Measurements from ENCODE around the gene KANK2.
A peak's percentile ranks its signal among the peaks of the same experiment; 100 is the strongest.

The KANK2 gene

GRCh38 chr19:11197291-11198174 lies at the start of gene KANK2:
Gene KANK2 (minus strand): TSS chr19:11197545. CDS start chr19:11194511, 3,034 bp downstream.
- peak; percentile 84 for DNase-seq

- no peak for DNase-seq
Observed at GRCh38 chr19:11246941-11247340, 49.6 kb upstream of the KANK2 start.

DNA sequence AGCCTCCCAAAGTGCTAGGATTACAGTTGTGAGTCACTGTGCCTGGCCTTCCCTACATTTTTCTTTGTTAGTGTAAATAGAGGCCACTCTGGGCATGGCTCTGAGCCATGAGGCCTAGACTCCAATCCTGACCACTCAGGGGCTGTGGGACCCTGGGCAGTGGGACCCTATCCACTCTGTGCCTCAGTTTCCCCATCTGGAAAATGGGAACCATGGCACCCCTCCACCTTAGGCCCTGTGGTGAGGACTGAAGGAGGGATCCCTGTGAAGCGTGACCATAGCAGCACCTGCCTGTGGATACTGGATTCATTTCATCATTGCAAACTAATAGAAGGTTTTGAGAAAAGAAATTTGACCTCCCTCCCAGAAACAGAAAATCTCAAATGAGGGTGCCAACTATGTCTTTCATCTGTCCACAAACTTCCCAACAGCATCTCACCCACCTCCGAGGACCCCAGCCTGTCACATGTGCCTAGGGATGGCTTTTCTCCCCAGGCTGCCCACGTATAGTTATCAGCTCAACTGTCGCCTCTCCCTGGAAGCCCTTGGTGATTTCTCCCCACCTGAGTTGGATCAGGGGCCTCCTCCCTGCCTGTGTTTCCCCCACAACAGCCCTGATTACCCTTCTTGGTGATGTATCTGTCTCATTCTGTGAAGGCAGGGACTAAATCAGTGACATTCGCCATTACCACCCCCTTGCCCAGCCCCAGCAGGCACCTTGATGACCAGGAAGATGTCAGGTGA lies 47.7 kb upstream of the KANK2 start:
- no peak for DNase-seq

DNA sequence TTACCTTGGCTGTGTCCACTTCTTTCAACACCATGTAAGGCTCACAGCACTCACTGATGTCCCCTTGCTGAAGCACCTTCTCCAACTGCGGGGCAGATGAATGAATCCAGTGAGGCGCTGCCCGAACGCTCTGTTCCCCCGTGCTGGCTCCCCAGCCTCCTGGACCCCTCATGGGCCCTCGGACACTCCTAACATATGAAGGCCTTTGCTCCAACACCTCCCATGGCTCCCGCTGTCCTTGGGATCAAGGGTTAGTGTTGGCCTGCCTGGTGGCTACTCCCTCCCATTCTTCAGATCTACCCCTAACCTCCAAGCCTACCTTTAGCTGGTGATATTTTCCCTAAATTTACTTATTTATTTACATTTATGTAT lies 46.4 kb upstream of the KANK2 start:
- no peak for DNase-seq

DNA sequence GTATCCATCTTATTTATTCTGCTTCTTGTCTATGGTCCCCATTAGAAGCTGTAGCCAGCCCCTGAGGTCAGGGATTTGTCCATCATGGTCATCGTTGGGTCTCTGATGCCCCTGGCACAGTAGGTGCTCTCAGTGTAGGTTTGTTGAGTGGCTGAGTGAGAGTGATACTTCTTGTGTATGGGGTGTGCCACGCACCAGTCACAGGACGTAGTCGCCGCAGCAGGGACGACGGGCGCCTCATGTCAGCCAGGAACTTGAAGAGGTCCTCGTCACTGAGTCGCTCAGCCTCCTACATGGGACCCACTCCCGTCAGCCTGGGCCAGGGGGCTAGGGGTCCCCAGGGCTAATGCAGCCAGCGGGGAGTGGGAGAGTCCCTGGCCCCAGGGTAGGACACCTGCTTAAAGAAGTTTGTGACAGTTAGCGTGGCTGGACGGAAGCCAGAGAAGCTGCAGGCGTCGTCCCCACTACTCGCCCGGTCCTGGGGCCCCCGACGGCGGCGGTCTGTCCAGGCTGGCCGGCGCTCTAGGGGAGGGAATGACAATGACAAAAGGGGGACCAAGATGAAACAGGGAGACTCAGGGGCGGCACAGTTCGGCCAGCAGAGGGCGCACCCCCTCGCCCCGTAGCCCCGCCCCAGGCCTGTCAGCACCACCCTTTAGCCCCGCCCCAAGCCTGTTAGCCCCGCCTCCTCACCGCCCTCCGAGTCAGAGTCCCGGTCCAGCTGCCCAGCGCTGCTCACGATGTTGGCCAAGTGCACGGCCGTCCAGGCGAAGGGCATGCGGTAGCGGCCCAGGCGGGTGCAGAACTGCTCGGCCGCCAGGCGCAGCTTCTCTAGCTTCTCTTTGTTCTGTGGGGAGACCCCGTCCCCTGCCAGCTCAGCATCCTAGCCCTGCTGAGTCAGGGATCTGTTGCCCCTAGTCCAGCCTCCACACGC lies 45.8 kb upstream of the KANK2 start:
- DNase-seq: peak; percentile 12

DNA sequence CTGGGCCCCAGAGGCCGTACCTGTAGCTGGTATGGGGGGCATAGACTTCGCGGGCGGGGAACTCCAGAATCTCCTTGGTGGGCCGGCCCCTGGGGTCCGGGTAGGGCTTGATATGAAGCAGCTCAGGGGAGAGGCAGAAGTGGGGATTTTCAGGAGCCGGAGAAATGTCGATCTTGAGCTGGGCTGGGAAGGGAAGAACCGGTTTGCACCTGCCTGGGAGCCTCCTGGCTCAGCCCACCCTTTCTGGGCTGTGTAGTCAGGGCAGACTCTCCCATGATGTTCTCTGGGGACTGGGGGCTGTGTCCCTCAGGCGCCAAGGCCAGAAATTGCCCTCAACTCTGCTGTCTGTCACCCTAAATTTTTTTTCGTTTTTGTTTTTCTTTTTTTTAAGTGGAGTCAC lies 44.7 kb upstream of the KANK2 start:
- no peak for DNase-seq

GRCh38 chr19:11240008-11240444 lies 42.7 kb upstream of the KANK2 start:
- no peak for DNase-seq

- no peak for DNase-seq
Observed at GRCh38 chr19:11239377-11240000, 42.1 kb upstream of the KANK2 start, which contains the start of gene ANGPTL8. Gene ANGPTL8 (plus strand): TSS chr19:11239619. CDS start chr19:11239638, 19 bp downstream.

DNA sequence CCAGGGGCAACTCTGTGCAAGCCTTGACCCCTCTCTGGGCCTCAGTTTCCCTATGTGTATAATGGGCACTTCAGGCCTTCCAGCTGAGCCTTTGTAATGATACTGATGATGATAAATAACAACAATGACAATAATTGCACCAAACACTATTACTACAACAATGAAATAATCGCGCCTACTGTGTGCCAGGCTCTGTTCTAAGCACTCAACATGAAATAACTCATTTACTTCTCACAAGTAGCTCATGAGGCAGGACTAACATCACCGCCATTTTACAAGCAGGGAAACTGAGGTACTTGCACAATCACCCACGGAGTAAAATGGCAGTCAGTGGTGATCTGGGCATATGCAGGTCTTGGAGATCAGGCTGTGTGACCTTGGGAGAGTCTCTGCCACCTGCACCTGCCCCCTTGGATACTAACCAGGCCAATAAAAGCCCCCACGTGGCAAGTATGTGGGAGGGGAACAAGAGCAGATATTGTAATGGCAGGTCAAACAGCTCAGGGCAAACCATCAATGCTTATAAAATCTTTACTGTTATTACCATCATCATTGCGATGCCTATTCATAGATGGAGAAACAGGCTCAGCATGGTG lies 41.5 kb upstream of the KANK2 start:
- no peak for DNase-seq

DNA sequence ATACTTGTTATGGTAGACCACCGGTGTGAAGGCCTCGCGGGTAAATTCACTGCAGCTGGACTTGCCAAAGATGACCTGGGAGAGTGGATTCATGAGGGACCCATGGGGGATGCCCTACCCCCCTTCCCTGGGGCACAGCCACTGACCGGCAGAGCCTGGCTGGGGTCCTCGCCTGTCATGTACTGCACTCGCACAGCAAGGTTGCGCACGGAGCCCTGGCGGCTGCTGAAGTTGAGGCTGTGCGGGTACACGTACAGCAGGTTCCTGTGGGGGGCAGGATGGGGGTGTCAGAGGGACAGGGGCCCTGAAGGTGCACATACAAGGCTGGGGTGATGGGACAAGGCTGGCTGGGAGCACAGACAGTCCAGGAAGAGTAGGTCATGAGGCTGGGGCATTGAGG lies 40.7 kb upstream of the KANK2 start:
- no peak for DNase-seq

GRCh38 chr19:11237321-11237720 lies 40.0 kb upstream of the KANK2 start:
- DNase-seq: no peak

DNA sequence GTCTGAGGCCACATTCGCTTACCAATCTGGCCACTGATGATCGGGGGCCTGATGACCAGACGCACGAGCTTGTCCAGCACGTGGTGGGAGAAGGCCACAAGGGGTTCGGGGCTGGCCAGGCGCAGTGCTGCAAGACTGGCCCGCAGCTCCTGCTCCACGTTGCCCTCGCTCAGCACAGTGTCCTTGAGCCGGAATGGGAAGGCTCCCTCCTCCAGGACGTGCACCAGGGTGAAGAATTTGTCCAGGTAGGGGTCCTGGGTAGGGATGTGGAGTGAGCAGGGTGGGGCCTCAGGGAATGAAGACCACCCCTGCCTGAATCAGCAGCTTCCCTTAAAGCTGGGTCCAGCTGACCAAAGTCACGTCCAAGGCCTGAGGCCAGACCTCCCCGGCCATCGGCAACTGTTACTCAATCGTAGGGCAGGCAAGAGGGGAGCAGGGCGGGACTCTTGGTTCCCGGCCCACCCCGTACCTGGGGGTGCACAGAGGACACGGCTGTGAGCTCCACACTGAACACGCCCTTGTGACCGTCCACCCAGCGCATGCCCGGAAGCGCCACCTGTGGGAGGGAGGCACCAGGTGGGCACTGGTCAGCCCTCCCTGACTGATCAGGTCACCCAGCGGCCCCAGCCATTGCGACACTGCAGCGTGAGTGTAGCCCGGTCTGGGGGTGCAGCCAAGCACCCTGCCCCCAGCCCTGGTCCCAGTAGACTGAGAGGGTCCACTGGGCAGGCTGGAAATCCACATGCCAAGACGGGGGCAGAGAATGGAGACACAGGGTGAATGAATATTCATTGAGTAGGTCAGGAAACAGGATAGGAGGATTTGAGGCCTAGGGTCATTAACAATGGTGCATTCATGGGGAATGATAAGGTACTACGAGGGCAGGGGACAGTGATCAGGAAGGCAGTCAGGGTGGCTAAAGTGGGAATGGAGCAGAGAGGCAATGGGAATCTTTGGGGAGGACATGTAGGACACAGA lies 39.3 kb upstream of the KANK2 start:
- DNase-seq: no peak

DNA sequence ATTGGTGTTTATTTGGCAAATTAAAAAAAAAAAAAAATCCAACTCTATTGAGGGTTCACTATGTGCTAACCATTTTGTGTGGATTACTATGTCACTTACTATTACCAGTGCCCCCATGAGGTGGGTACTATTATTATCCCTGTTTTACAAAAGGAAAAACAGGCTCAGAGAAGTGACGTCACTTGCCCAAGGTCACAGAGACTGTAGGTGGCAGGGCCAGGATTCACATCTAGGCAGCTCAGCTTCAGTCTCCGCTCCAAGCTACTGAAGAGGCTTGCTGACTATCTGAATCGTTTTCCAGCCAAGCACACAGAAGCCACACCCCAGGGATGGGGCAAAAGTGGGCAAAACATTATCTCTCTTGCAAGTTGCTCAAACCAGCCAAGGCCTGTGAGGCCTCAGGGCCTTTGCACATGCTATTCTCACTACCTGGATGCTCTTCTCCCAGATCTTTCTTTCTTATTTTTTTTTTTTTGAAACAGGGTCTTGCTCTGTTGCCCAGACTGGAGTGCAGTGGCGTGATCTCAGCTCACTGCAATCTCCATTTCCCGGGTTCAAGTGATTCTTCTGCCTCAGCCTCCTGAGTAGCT lies 37.2 kb upstream of the KANK2 start:
- no peak for DNase-seq

- no peak for DNase-seq
Observed at GRCh38 chr19:11233073-11233472, 35.7 kb upstream of the KANK2 start.

GRCh38 chr19:11232555-11232954 lies 35.2 kb upstream of the KANK2 start:
- no peak for DNase-seq

GRCh38 chr19:11230621-11231386 lies 33.5 kb upstream of the KANK2 start:
- DNase-seq: no peak

GRCh38 chr19:11227195-11227886 lies 30.0 kb upstream of the KANK2 start:
- no peak for DNase-seq

DNA sequence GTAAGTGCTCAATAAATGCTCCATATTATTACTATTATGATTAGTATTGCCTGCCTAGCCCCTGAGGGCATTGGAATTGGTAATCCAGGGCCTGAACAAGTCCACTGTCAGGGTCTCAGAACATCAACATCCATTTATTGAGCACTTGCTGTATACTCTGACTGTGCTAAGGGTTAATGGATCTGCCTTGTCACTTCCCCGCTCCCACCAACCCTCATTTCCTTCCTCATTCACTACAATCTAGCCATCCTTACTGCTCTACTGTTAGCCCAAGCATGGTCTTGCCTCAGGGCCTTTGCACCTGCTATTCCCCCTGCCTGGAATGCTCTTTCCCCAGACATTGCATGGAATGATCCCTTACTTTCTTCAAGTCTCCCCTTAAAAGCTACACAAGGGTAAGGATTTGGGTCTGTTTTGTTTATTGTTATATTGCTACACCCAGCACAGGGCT lies 29.4 kb upstream of the KANK2 start:
- DNase-seq: no peak

GRCh38 chr19:11225815-11226214 lies 28.5 kb upstream of the KANK2 start:
- DNase-seq: no peak

Measured in NCI-H1417 treated with DMSO at 0.1 percent for 48 hours (cell line).